Aorta (tissue), 5 donors: Measurements from ENCODE around the gene TFCP2L1. TPM values are rescaled to one million over a fixed set of nuclear protein-coding genes. Genes with fewer than 3 reads are reported as not detected.
"Not testable (repeated sequence)": the region's sequence is repeated elsewhere in the genome, so short reads cannot be mapped to it uniquely, and the experiment has no call there.

Source experiments
- ATAC-seq: fragments of 200-7000 bp; cut with Tn5 transposase; one replicate; pipeline ENCODE4 v1.9.1; 2022; ENCODE audit warnings: moderate library complexity; ENCODE audit not compliant: low FRiP score
- DNase-seq, 2 donors: peaks; one replicate each; pipeline ENCODE4 v3.0.0-alpha.2; 2020
- H3K27ac ChIP-seq, 2 donors: one replicate each; pipeline ENCODE4 v1.5.1; 2013; ENCODE audit warnings: low read length in 2 of 2, mild to moderate bottlenecking in 2 of 2, moderate library complexity in 2 of 2, control low read depth in 1 of 2, inconsistent platforms in 1 of 2, low read depth in 1 of 2
- H3K27me3 ChIP-seq, 2 donors: one replicate each; pipeline ENCODE4 v1.6.1; 2013; ENCODE audit warnings: control low read depth in 1 of 2, low read length in 1 of 2, mild to moderate bottlenecking in 1 of 2, moderate library complexity in 1 of 2; ENCODE audit not compliant: insufficient read depth in 2 of 2, control insufficient read depth in 1 of 2
- H3K36me3 ChIP-seq, 2 donors: one replicate each; pipeline ENCODE4 v1.6.1; 2013; ENCODE audit warnings: control low read depth in 1 of 2, low read length in 1 of 2, mild to moderate bottlenecking in 1 of 2; ENCODE audit not compliant: insufficient read depth in 2 of 2, control insufficient read depth in 1 of 2
- H3K4me1 ChIP-seq, 2 donors: one replicate each; pipeline ENCODE4 v1.6.1; 2013; ENCODE audit warnings: low read length in 2 of 2, control low read depth in 1 of 2, mild to moderate bottlenecking in 1 of 2, moderate library complexity in 1 of 2; ENCODE audit not compliant: insufficient read depth in 2 of 2, control insufficient read depth in 1 of 2
- H3K4me3 ChIP-seq, 2 donors: one replicate each; pipeline ENCODE4 v1.5.1; 2013; ENCODE audit warnings: low read length in 2 of 2, control low read depth in 1 of 2, mild to moderate bottlenecking in 1 of 2
- H3K9me3 ChIP-seq: one replicate; pipeline ENCODE4 v1.6.1; 2013; ENCODE audit warnings: mild to moderate bottlenecking, low read length; ENCODE audit not compliant: control insufficient read depth
- WGBS, 2 donors: extraction: QIAGEN DNeasy Blood & Tissue Kit; methylation state at CpG; one replicate each; pipeline ENCODE4 v1.1.7; 2013; 5-methylcytosine and 5-hydroxymethylcytosine counted together
- intact Hi-C, 2 donors: fragments of 100-400 bp; cut with DNase I; formaldehyde crosslinking; loops; one replicate each; pipeline versions ENCODE4 v1.14.2 to v1.15.0; 2022
- polyA plus RNA-seq, 2 donors: library from polyadenylated mRNA; stranded (reverse); fragments of 200-250 nt; gene quantifications; one replicate each; pipeline ENCODE4 v1.2.3, GENCODE V29; 2013
- total RNA-seq, 2 donors: library from RNA; stranded (reverse); fragmentation: NEBNext Ultra II Directional; extraction: Animal tissue kit (Norgen Biotek cat#: 25700); gene quantifications; one replicate each; pipeline ENCODE4 v1.2.1, GENCODE V29; 2021
- donor health status: healthy with polysubstance abuse.
- donor health status: Bipolar disorder and iron deficiency.
- donor health status: DM: no; HTN: no; CAD: no.
- donor health status: DM: no; HTN: no; CAD: no.
- donor health status: DM: yes; HTN: yes; CAD: no.

The TFCP2L1 gene
- total and polyA plus RNA-seq, 4 donors = 0.03 to 1.7 (median 0.91) TPM

GRCh38 chr2:121321476-121321875, 36.5 kb upstream of the TFCP2L1 start:
- H3K36me3 ChIP-seq = no peaks in the 10 kb centered on the region
- H3K4me1 ChIP-seq = no peaks in the 10 kb centered on the region
- ATAC-seq = no peak
- H3K27ac ChIP-seq = no peak overlapping the region
- H3K9me3 ChIP-seq = no peaks in the 10 kb centered on the region
- 75 to 77% methylated on average over 8 of the region's 8 CpGs for WGBS, 2 donors
- intact Hi-C loops = no loop called here
- no peaks in the 10 kb centered on the region for H3K27me3 ChIP-seq
- DNase-seq = no peak
- no peak overlapping the region for H3K4me3 ChIP-seq

- DNase-seq (no peak), ATAC-seq (no peak)
- intact Hi-C loops = no loop called here
- H3K27me3 ChIP-seq = no peaks in the 10 kb centered on the region
- no peaks in the 10 kb centered on the region for H3K36me3 ChIP-seq
- no peaks in the 10 kb centered on the region for H3K9me3 ChIP-seq
- no peak overlapping the region for H3K27ac ChIP-seq
- H3K4me1 ChIP-seq = no peaks in the 10 kb centered on the region
- H3K4me3 ChIP-seq = no peak overlapping the region
- 75 to 80% methylated on average over 3 of the region's 3 CpGs for WGBS, 2 donors
Observed at GRCh38 chr2:121319941-121320340, 34.9 kb upstream of the TFCP2L1 start.

GRCh38 chr2:121316986-121317385, 32.0 kb upstream of the TFCP2L1 start:
- Histone ChIP-seq H3K4me3 (no peak overlapping the region), H3K9me3 (no peaks in the 10 kb centered on the region), H3K36me3 (no peaks in the 10 kb centered on the region), H3K4me1 (no peaks in the 10 kb centered on the region), H3K27me3 (no peaks in the 10 kb centered on the region), H3K27ac (no peak overlapping the region)
- intact Hi-C loops = no loop called here
- no peak for DNase-seq
- no peak for ATAC-seq
- 84 to 93% methylated on average over 7 of the region's 7 CpGs for WGBS, 2 donors

GRCh38 chr2:121313701-121314100, 28.7 kb upstream of the TFCP2L1 start:
- WGBS, 2 donors = 83 to 84% methylated on average over 15 of the region's 15 CpGs
- H3K4me3 ChIP-seq, DNase-seq: not testable (repeated sequence)

GRCh38 chr2:121309801-121310200, 24.8 kb upstream of the TFCP2L1 start:
- Histone ChIP-seq H3K36me3 (no peaks in the 10 kb centered on the region), H3K9me3 (no peaks in the 10 kb centered on the region), H3K27ac (no peak overlapping the region), H3K4me1 (no peaks in the 10 kb centered on the region), H3K4me3 (no peak overlapping the region), H3K27me3 (no peaks in the 10 kb centered on the region)
- ATAC-seq (no peak), DNase-seq (no peak)
- 11 to 26% methylated on average over 3 of the region's 3 CpGs for WGBS, 2 donors
- intact Hi-C loops = no loop called here

More at GRCh38 chr2:121313701-121314100, 28.7 kb upstream of the TFCP2L1 start:
- intact Hi-C loops, H3K36me3 ChIP-seq, H3K9me3 ChIP-seq, H3K27me3 ChIP-seq, ATAC-seq, H3K4me1 ChIP-seq, H3K27ac ChIP-seq: not testable (repeated sequence)

- Histone ChIP-seq H3K4me3 (no peak overlapping the region), H3K9me3 (no peaks in the 10 kb centered on the region), H3K27ac (no peak overlapping the region), H3K4me1 (no peaks in the 10 kb centered on the region), H3K36me3 (no peaks in the 10 kb centered on the region), H3K27me3 (peaks cover 0 to 2% of the 10 kb centered on the region in 2 donors)
- intact Hi-C loops = no loop called here
- no peak for DNase-seq
- ATAC-seq = no peak
Observed at GRCh38 chr2:121309323-121309722, 24.3 kb upstream of the TFCP2L1 start.

GRCh38 chr2:121307048-121307447, 22.0 kb upstream of the TFCP2L1 start:
- Histone ChIP-seq H3K9me3 (no peaks in the 10 kb centered on the region), H3K36me3 (no peaks in the 10 kb centered on the region), H3K27ac (no peak overlapping the region), H3K4me1 (no peaks in the 10 kb centered on the region), H3K4me3 (no peak overlapping the region), H3K27me3 (peaks cover 0 to 2% of the 10 kb centered on the region in 2 donors)
- ATAC-seq (no peak), DNase-seq (no peak)
- intact Hi-C loops = no loop called here
- 92 to 96% methylated on average over 2 of the region's 2 CpGs for WGBS, 2 donors

- no peak for ATAC-seq
- Histone ChIP-seq H3K9me3 (no peaks in the 10 kb centered on the region), H3K4me1 (no peaks in the 10 kb centered on the region), H3K27ac (no peak overlapping the region), H3K4me3 (no peak overlapping the region), H3K36me3 (no peaks in the 10 kb centered on the region), H3K27me3 (peaks cover 0 to 2% of the 10 kb centered on the region in 2 donors)
- DNase-seq = no peak
- intact Hi-C loops = no loop called here
- WGBS, 2 donors = 38 to 51% methylated on average over 2 of the region's 2 CpGs
Observed at GRCh38 chr2:121304941-121305340, 19.9 kb upstream of the TFCP2L1 start.

- Histone ChIP-seq H3K27me3 (peaks cover 0 to 2% of the 10 kb centered on the region in 2 donors), H3K9me3 (no peaks in the 10 kb centered on the region), H3K4me3 (no peak overlapping the region), H3K36me3 (no peaks in the 10 kb centered on the region), H3K4me1 (no peaks in the 10 kb centered on the region), H3K27ac (no peak overlapping the region)
- ATAC-seq (no peak), DNase-seq (no peak)
- intact Hi-C loops = no loop called here
- WGBS, 2 donors = 65 to 78% methylated on average over 2 of the region's 2 CpGs
Observed at GRCh38 chr2:121303531-121304263, 18.7 kb upstream of the TFCP2L1 start.
